HepG2 (cell line): ENCODE data around the gene MAPK7. TPM values are rescaled to one million over a fixed set of nuclear protein-coding genes. Genes with fewer than 3 reads are reported as not detected.
A peak's percentile ranks its signal among the peaks of the same experiment; 100 is the strongest.

Source experiments
- DNMT3B ChIP-seq: conservative IDR thresholded peaks from 2 replicates; pipeline ENCODE4 v1.6.1; 2016; ENCODE audit warnings: missing biosample characterization, control low read depth
- DPF2 ChIP-seq: sonication (generic); formaldehyde crosslinking; IDR thresholded peaks from 2 replicates; pipeline ENCODE4 v1.4.0; 2020; ENCODE audit warnings: mild to moderate bottlenecking, low read depth, missing genetic modification reagents, borderline replicate concordance
- ELF3 ChIP-seq: IDR thresholded peaks from 2 replicates; pipeline ENCODE4 v1.6.1; 2016; ENCODE audit warnings: missing genetic modification reagents, missing compliant biosample characterization
- GTF3A ChIP-seq: sonication (generic); formaldehyde crosslinking; conservative IDR thresholded peaks from 2 replicates; pipeline ENCODE4 v1.4.0; 2020; ENCODE audit warnings: mild to moderate bottlenecking, missing genetic modification reagents
- HDAC1 ChIP-seq: sonication (generic); formaldehyde crosslinking; IDR thresholded peaks from 2 replicates; pipeline ENCODE4 v1.5.1; 2020; ENCODE audit warnings: mild to moderate bottlenecking, missing genetic modification reagents
- HNF4A ChIP-seq: sonication (generic); formaldehyde crosslinking; IDR thresholded peaks from 2 replicates; pipeline ENCODE4 v1.4.0; 2020; ENCODE audit warnings: missing genetic modification reagents
- MED13 ChIP-seq: sonication (generic); formaldehyde crosslinking; IDR thresholded peaks from 2 replicates; pipeline ENCODE4 v1.5.0; 2020; ENCODE audit warnings: missing genetic modification reagents
- MXD1 ChIP-seq: sonication (generic); formaldehyde crosslinking; IDR thresholded peaks from 2 replicates; pipeline ENCODE4 v1.4.0; 2020; ENCODE audit warnings: mild to moderate bottlenecking, missing genetic modification reagents
- NR2F1 ChIP-seq, 2 experiments: fragments of 450-650 bp in 1 of 2; formaldehyde crosslinking in 1 of 2; IDR thresholded peaks; 2 replicates each; pipeline versions ENCODE4 v1.5.0 to v1.6.1; 2016 to 2020; ENCODE audit warnings: mild to moderate bottlenecking in 1 of 2, missing compliant biosample characterization in 1 of 2, missing genetic modification reagents in 1 of 2, moderate library complexity in 1 of 2
- PRMT3 ChIP-seq: sonication (generic); formaldehyde crosslinking; IDR thresholded peaks from 2 replicates; pipeline ENCODE4 v1.8.1; 2022; ENCODE audit warnings: low read depth, mild to moderate bottlenecking, moderate library complexity, missing genetic modification reagents, borderline replicate concordance
- SP2 ChIP-seq: sonication (generic); formaldehyde crosslinking; IDR thresholded peaks from 2 replicates; pipeline ENCODE4 v1.5.1; 2020; ENCODE audit warnings: mild to moderate bottlenecking, missing genetic modification reagents
- THYN1 ChIP-seq: sonication (generic); formaldehyde crosslinking; IDR thresholded peaks from 2 replicates; pipeline ENCODE4 v1.8.1; 2023; ENCODE audit warnings: low read depth, mild to moderate bottlenecking, moderate library complexity, missing genetic modification reagents, borderline replicate concordance
- ZNF318 ChIP-seq: sonication (generic); formaldehyde crosslinking; IDR thresholded peaks from 2 replicates; pipeline ENCODE4 v1.4.0; 2020; ENCODE audit warnings: mild to moderate bottlenecking, missing genetic modification reagents
- ZNF782 ChIP-seq: sonication (generic); formaldehyde crosslinking; IDR thresholded peaks from 2 replicates; pipeline ENCODE4 v1.4.0; 2020; ENCODE audit warnings: missing genetic modification reagents, mild to moderate bottlenecking, borderline replicate concordance
- polyA plus RNA-seq, 8 experiments: library from polyadenylated mRNA; depleted of rRNA in 3 of 8; stranded (reverse) in 7 of 8; unstranded in 1 of 8; fragments of >200 nt; fragmentation: Illumina TruSeq in 4 of 8; extraction: Trizol in 4 of 8; gene quantifications; 2 replicates each; pipeline versions ENCODE4 v1.2.1 to v1.2.3, GENCODE V29; 2011 to 2016; ENCODE audit warnings: low read depth in 4 of 8, missing spikeins in 1 of 8, mixed read lengths in 1 of 8; ENCODE audit not compliant: insufficient read depth in 1 of 8
- total RNA-seq, 5 experiments: library from RNA; depleted of rRNA; stranded (reverse); fragments of >200 nt; fragmentation: Illumina TruSeq; extraction: Trizol; gene quantifications; 2 replicates each; pipeline ENCODE4 v1.2.3, GENCODE V29; 2016; ENCODE audit warnings: low read depth in 1 of 5

The MAPK7 gene
- total and polyA plus RNA-seq, 2 of the 13 experiments (the other 11 are each of a cell fraction or from before 2014, with no cell fraction given), result 2.9 to 5.9 TPM

GRCh38 chr17:19338031-19338990, 40.0 kb upstream of the MAPK7 start (continued):
- TF ChIP-seq ZNF318 (CRISPR knock-in tag) (no peak), THYN1 (CRISPR knock-in tag) (no peak), MXD1 (CRISPR knock-in tag) (0 out of 2 replicates have a peak, but pooled peaks have one; percentile 14), GTF3A (CRISPR knock-in tag) (no peak), ELF3 (CRISPR knock-in tag) (peak; percentile 64), NR2F1 (CRISPR knock-in tag; IDR thresholded peaks at IDR 0.05) (peak; percentile 31 to 65; a peak in 2 of 4 replicates), DPF2 (CRISPR knock-in tag) (no peak; the same call in 1 of the 2 replicates), HNF4A (CRISPR knock-in tag) (peak; percentile 96), SP2 (CRISPR knock-in tag) (no peak; the same call in 1 of the 2 replicates), PRMT3 (CRISPR knock-in tag) (peak; percentile 86; the same call in 1 of the 2 replicates), MED13 (CRISPR knock-in tag) (no peak), ZNF782 (CRISPR knock-in tag) (no peak; the same call in 1 of the 2 replicates), DNMT3B (CRISPR knock-in tag) (no peak), HDAC1 (CRISPR knock-in tag) (peak; percentile 72)
